NOMO-1 treated with DMSO at 0.1 percent for 48 hours (cell line): ENCODE results near the gene TRMO.
A peak's percentile ranks its signal among the peaks of the same experiment; 100 is the strongest.
"Not testable (repeated sequence)": the region's sequence is repeated elsewhere in the genome, so short reads cannot be mapped to it uniquely, and the experiment has no call there.

Experiments
- DNase-seq: peaks from one replicate; lab custom pipeline; 2025; ENCODE audit not compliant: unreplicated experiment; lab: John Stamatoyannopoulos, UW

The TRMO gene

GRCh38 chr9:97921959-97922724 is at the start of gene TRMO:
TSS of gene TRMO (minus strand) at chr9:97922500. CDS start at chr9:97922493, 7 bp downstream.
- peak; percentile 96 for DNase-seq

GRCh38 chr9:97970165-97970564 is 47.9 kb upstream of the TRMO start:
- no peak for DNase-seq

- no peak for DNase-seq
These were observed 46.7 kb upstream of the TRMO start for GRCh38 chr9:97969014-97969413.

GRCh38 chr9:97966493-97966892 is 44.2 kb upstream of the TRMO start:
- peak; percentile 51 for DNase-seq

GRCh38 chr9:97964901-97965300 is 42.6 kb upstream of the TRMO start:
- no peak for DNase-seq

- no peak for DNase-seq
These were observed 40.9 kb upstream of the TRMO start for GRCh38 chr9:97963232-97963631.

- DNase-seq, result no peak
These were observed 40.3 kb upstream of the TRMO start for GRCh38 chr9:97962575-97962974.

- DNase-seq, result no peak
These were observed 39.8 kb upstream of the TRMO start for GRCh38 chr9:97962136-97962535.

- no peak for DNase-seq
These were observed 39.1 kb upstream of the TRMO start for GRCh38 chr9:97961361-97961760.

- not testable (repeated sequence) for DNase-seq
These were observed 38.5 kb upstream of the TRMO start for GRCh38 chr9:97960678-97961328.

- DNase-seq, result no peak
These were observed 37.3 kb upstream of the TRMO start for GRCh38 chr9:97959585-97959984.

GRCh38 chr9:97958812-97959511 is 36.7 kb upstream of the TRMO start:
- DNase-seq, result no peak

GRCh38 chr9:97956331-97956730 is 34.0 kb upstream of the TRMO start:
- no peak for DNase-seq

- peak; percentile 35 for DNase-seq
These were observed 32.3 kb upstream of the TRMO start for GRCh38 chr9:97954550-97954989.

GRCh38 chr9:97950873-97951272 is 28.6 kb upstream of the TRMO start:
- DNase-seq, result not testable (repeated sequence)

- not testable (repeated sequence) for DNase-seq
These were observed 24.8 kb upstream of the TRMO start for GRCh38 chr9:97947094-97947493.

GRCh38 chr9:97945470-97945869 is 23.2 kb upstream of the TRMO start:
- not testable (repeated sequence) for DNase-seq

GRCh38 chr9:97944612-97945011 is 22.3 kb upstream of the TRMO start:
- no peak for DNase-seq

GRCh38 chr9:97943308-97943855 is 21.1 kb upstream of the TRMO start:
- peak; percentile 61 for DNase-seq

GRCh38 chr9:97941323-97941722 is 19.0 kb upstream of the TRMO start:
- no peak for DNase-seq

GRCh38 chr9:97940741-97941140 is 18.4 kb upstream of the TRMO start:
- no peak for DNase-seq

- DNase-seq, result no peak
These were observed 17.9 kb upstream of the TRMO start for GRCh38 chr9:97940233-97940632.
